Right atrium auricular region (tissue), 2 donors: ENCODE data around the gene TMEM86B. TPM values are rescaled to one million over a fixed set of nuclear protein-coding genes. Genes with fewer than 3 reads are reported as not detected.

Experiments used
- DNase-seq: peaks from one replicate; pipeline ENCODE4 v3.0.0-alpha.2; 2019; ENCODE audit warnings: low spot score
- H3K27ac ChIP-seq, 2 donors: fragments of 200-600 bp; sonication (generic); 1 replicate in 1 of 2; 2 replicates in 1 of 2; pipeline ENCODE4 v1.5.1; 2016 to 2019
- H3K27me3 ChIP-seq, 2 donors: fragments of 200-600 bp; sonication (generic); one replicate each; pipeline versions ENCODE4 v1.5.1 to v1.6.0; 2017 to 2019
- H3K36me3 ChIP-seq: fragments of 200-600 bp; sonication (generic); one replicate; pipeline ENCODE4 v1.5.1; 2016
- H3K4me1 ChIP-seq, 2 donors: fragments of 200-600 bp; sonication (generic); one replicate each; pipeline versions ENCODE4 v1.5.1 to v1.6.0; 2017 to 2019
- H3K4me3 ChIP-seq, 2 donors: fragments of 200-600 bp; sonication (generic); 1 replicate in 1 of 2; 2 replicates in 1 of 2; pipeline ENCODE4 v1.5.1; 2017 to 2019; ENCODE audit warnings: mild to moderate bottlenecking in 1 of 2, moderate library complexity in 1 of 2
- H3K9me3 ChIP-seq, 2 donors: fragments of 200-600 bp; sonication (generic); one replicate each; pipeline ENCODE4 v1.5.1; 2019
- CTCF ChIP-seq, 2 donors: fragments of 200-600 bp; sonication (generic); IDR thresholded peaks; one replicate each; pipeline ENCODE4 v1.5.1; 2019; ENCODE audit warnings: antibody characterized with exemption in 2 of 2
- total RNA-seq, 2 donors: library from RNA; depleted of rRNA; stranded (reverse); fragments of >200 nt; gene quantifications; one replicate each; pipeline ENCODE4 v1.1.0, GENCODE V29; 2016

TMEM86B gene
- total RNA-seq, 2 donors from 2014 or later: 1.3 TPM; not detected in 1

GRCh38 chr19:55252760-55253663 lies 24.4 kb upstream of the TMEM86B start:
- H3K27ac ChIP-seq: no peak overlapping the region
- H3K4me3 ChIP-seq: no peak overlapping the region
- no peak for DNase-seq
- H3K9me3 ChIP-seq: no peaks in the 10 kb centered on the region
- TF ChIP-seq CTCF (IDR thresholded peaks at IDR 0.05): no peak
- H3K4me1 ChIP-seq: peaks cover 0 to 85% of the 10 kb centered on the region in 2 donors
- no peaks in the 10 kb centered on the region for H3K27me3 ChIP-seq
- H3K36me3 ChIP-seq: no peaks in the 10 kb centered on the region

- no peak for DNase-seq
- H3K4me3 ChIP-seq: no peak overlapping the region
- H3K36me3 ChIP-seq: peaks cover 3% of the 10 kb centered on the region
- no peak for TF ChIP-seq CTCF (IDR thresholded peaks at IDR 0.05)
- H3K9me3 ChIP-seq: no peaks in the 10 kb centered on the region
- no peaks in the 10 kb centered on the region for H3K27me3 ChIP-seq
- H3K4me1 ChIP-seq: peaks cover 0 to 81% of the 10 kb centered on the region in 2 donors
- H3K27ac ChIP-seq: peak overlapping the region; percentile 31 to 56
Observed at GRCh38 chr19:55251341-55252081, 22.9 kb upstream of the TMEM86B start.

- no peaks in the 10 kb centered on the region for H3K9me3 ChIP-seq
- H3K4me1 ChIP-seq: peaks cover 0 to 70% of the 10 kb centered on the region in 2 donors
- no peak for DNase-seq
- TF ChIP-seq CTCF (IDR thresholded peaks at IDR 0.05): no peak
- no peaks in the 10 kb centered on the region for H3K27me3 ChIP-seq
- H3K4me3 ChIP-seq: no peak overlapping the region
- H3K36me3 ChIP-seq: peaks cover 13% of the 10 kb centered on the region
- no peak overlapping the region for H3K27ac ChIP-seq
Observed at GRCh38 chr19:55250262-55251036, 21.9 kb upstream of the TMEM86B start.

GRCh38 chr19:55249841-55250240 lies 21.3 kb upstream of the TMEM86B start:
- no peak for TF ChIP-seq CTCF (IDR thresholded peaks at IDR 0.05)
- peaks cover 19% of the 10 kb centered on the region for H3K36me3 ChIP-seq
- peaks cover 0 to 64% of the 10 kb centered on the region in 2 donors for H3K4me1 ChIP-seq
- H3K27me3 ChIP-seq: no peaks in the 10 kb centered on the region
- no peak overlapping the region for H3K27ac ChIP-seq
- no peaks in the 10 kb centered on the region for H3K9me3 ChIP-seq
- DNase-seq: no peak
- no peak overlapping the region for H3K4me3 ChIP-seq

GRCh38 chr19:55248704-55249103 lies 20.1 kb upstream of the TMEM86B start:
- no peak for TF ChIP-seq CTCF (IDR thresholded peaks at IDR 0.05)
- peak overlapping the region in 1 of 2 donors; percentile 29 for H3K27ac ChIP-seq
- H3K27me3 ChIP-seq: no peaks in the 10 kb centered on the region
- DNase-seq: no peak
- peaks cover 31% of the 10 kb centered on the region for H3K36me3 ChIP-seq
- H3K4me3 ChIP-seq: no peak overlapping the region
- H3K4me1 ChIP-seq: peaks cover 0 to 53% of the 10 kb centered on the region in 2 donors
- H3K9me3 ChIP-seq: no peaks in the 10 kb centered on the region
